ENCODE results near the gene ADAMTS16.
"Not testable (repeated sequence)": the region's sequence is repeated elsewhere in the genome, so short reads cannot be mapped to it uniquely, and the experiment has no call there.

ADAMTS16 gene, protein sequence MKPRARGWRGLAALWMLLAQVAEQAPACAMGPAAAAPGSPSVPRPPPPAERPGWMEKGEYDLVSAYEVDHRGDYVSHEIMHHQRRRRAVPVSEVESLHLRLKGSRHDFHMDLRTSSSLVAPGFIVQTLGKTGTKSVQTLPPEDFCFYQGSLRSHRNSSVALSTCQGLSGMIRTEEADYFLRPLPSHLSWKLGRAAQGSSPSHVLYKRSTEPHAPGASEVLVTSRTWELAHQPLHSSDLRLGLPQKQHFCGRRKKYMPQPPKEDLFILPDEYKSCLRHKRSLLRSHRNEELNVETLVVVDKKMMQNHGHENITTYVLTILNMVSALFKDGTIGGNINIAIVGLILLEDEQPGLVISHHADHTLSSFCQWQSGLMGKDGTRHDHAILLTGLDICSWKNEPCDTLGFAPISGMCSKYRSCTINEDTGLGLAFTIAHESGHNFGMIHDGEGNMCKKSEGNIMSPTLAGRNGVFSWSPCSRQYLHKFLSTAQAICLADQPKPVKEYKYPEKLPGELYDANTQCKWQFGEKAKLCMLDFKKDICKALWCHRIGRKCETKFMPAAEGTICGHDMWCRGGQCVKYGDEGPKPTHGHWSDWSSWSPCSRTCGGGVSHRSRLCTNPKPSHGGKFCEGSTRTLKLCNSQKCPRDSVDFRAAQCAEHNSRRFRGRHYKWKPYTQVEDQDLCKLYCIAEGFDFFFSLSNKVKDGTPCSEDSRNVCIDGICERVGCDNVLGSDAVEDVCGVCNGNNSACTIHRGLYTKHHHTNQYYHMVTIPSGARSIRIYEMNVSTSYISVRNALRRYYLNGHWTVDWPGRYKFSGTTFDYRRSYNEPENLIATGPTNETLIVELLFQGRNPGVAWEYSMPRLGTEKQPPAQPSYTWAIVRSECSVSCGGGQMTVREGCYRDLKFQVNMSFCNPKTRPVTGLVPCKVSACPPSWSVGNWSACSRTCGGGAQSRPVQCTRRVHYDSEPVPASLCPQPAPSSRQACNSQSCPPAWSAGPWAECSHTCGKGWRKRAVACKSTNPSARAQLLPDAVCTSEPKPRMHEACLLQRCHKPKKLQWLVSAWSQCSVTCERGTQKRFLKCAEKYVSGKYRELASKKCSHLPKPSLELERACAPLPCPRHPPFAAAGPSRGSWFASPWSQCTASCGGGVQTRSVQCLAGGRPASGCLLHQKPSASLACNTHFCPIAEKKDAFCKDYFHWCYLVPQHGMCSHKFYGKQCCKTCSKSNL

DNA sequence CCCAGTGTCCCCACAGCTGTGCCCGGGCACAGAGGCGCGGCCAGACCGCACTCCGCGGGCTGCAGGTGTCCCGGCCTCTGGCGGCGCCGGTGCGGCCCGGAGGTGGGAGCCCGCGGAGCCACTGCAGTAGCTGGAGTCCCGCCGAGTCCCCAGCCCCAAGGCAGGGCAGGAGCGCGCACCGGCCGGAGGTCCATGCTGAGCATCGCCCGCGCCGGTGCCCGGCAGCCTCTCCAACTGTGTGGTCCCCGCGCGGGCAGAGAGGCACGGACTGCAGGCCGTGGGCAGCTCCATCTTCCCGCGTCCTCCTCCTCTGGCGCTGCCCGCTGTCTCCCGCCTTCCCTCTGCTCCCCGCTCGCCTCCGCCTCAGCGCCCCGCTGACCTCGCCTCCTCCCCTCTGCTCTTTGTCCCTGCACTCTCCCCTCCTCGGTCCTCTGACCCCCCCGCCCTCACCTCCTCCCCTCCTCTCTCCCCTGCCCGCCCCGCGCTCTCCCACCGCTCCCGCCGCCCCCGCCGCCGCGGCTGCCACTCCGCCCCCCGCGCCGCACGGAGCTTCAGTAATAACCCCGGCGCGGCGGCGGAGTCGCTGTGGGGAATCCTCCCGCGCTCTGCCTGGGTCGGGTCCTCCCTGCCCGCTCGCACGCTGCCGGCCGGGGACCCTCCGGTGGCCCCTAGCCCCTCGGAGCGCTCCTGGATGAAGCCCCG, at the start of gene ADAMTS16:
TSS of gene ADAMTS16 (plus strand) at position 554 of the 702 bp plus-strand sequence. CDS start at position 692, 138 bp downstream.
- no peak for DNase-seq

DNA sequence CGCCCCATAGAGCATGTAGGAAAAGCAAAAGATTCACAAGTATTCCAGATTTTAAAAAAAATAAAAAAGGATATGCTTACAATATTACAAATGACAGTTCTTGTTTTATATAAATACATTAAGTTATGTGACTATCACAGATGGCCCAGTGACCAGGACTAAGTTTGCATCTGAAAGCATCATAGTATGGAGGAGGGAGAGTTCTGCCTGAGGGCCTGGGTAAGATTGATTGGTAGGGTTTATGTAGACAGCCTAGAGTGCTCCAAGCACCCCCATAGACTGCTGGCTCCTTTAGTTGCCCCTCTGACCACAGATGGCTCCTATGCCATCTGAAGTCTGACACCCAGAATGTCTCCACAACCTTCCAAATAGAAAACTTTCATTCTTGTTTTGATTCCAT, 48.0 kb upstream of the ADAMTS16 start:
- no peak for DNase-seq

DNA sequence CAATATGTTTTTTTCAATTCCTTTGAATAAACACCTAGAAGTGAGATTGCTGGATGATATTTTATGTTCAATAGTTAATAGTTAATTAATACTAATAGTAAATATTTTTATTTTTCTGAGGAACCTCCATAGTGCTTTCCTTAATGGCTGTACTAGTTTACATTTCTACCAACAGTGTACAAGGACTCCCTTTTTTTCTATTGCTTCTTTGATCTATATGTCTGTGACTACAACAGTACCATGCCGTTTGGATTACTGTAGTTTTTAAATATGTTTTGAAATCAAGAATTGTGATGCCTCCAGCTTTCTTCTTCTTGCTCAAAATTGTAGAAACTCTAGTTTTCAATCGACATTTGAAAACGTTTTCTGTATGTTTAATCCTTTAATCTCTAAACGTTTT, 39.5 kb upstream of the ADAMTS16 start:
- DNase-seq, result no peak

DNA sequence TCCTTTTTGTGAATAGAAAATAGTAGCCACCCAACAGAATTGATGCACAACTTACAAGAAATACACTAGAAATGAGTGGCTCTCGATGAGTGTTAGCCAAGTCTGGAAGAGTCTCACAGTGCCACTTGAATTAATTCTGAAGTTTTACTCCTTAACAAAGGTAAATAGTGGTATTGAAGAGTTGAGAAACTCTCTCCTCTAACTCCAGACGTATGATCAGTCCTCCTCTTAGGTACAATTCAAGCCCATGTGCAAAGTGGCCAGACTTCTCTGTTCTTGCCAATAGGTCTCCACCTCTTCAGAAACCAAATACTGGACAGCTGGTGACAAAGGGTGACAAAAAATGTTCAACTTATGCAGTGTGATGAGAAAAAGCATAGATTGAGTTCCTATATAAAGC, 38.5 kb upstream of the ADAMTS16 start:
- no peak for DNase-seq

DNA sequence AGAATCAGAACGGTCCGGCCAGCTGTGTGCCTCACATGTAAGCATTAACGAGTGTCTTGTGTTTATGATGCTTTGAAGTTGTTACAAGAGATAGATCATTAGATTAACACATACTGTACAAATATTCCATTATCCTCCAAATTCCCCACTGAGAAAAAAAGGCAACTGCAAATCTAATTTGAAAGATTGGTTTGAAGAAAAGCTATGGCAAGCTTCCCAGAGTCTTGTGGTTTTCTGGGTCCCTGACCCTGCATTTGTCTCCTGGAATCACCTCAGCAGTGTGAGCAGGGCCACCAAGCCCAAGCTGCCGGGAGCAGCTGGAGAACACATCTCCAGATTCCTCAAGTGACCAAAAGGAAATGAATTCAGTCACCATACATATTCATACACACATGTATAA, 36.9 kb upstream of the ADAMTS16 start:
- no peak for DNase-seq

DNA sequence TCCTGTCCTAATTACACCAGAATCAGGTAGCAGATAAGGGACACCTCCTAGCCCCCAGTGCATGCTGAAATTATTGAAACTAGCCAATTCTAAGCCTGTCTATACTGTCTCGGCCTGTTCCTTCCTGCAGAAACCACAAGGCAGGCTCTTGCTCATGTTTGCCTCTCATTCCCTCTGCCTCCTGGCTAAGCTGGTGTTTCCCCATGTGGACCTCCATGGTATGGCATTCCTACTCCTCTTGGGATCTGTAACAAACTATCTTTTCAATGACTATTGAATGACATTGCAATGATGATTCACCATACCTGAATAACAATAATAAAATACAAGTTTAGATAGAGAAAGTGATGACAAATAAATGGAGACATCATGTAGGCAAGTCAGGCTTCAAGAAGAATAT, 35.6 kb upstream of the ADAMTS16 start:
- no peak for DNase-seq

DNA sequence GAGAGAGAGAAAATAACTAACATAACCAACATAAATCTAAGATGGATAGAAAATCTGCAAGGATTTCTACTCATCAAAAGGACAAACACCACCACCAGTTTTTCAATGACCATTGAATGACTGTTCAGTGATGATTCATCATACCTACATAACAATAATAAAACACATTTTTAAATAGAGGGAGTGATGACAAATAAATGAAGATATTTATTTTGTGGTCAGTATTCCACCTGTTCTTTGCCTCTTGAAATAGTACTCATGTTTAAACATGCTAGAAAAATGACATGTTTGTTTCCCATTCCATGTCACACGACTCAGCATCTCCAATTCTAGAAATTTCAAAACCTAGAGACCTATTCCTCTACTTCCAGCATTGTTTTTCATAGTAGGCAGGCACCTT, 34.6 kb upstream of the ADAMTS16 start:
- no peak for DNase-seq

DNA sequence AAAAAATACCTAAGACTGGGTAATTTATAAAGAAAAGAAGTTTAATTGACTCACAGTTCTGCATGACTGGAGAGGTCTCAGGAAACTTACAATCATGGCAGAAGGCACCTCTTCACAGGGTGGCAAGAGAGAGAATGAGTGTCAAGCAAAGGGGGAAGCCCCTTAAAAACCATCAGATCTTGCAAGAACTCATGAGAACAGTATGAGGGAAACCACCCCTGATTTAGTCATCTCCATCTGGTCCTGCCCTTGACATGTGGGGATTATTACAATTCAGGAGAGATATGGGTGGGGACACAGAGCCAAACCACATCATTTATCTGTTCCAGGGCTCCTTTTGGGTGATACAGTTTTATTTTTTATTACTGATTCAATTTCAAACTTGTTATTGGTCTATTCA, 23.2 kb upstream of the ADAMTS16 start:
- no peak for DNase-seq

DNA sequence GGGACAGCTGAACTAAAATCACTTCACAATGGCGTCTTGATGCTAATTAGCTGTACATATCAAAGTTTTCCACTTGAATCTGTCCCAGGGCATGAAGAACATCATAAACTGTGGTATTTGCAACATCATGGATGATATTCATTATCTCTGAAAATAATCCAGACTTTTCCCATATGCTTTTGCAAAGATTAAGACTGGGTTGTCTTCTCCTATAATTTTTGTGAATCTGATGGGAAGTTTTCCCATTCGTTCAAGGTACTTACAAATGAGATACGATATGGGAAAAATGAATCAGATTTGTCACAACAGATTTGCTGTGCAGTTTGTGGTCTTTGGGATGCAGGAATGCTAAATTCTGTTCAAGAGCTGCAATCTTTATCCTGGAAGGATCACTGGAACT, 17.4 kb upstream of the ADAMTS16 start:
- DNase-seq, result no peak

DNA sequence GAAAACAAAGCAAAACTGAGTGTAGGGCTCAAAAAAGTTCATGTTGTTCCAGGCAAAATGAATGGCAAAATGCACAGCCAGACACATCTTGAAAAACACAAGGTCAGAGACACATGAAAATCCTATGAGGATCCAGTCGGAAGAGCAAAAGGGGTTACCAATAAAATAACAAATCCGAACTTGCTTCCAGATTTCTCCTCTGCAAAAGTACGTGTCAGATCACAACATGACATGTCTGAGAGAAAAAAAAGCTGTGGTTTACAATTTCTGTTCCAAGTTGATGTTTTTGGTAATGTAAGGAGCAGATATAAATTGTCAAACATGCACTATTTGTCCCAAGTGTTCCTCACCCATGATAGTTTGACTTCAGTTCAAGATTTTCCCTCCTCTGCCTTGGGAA, 15.9 kb upstream of the ADAMTS16 start:
- DNase-seq, result no peak

DNA sequence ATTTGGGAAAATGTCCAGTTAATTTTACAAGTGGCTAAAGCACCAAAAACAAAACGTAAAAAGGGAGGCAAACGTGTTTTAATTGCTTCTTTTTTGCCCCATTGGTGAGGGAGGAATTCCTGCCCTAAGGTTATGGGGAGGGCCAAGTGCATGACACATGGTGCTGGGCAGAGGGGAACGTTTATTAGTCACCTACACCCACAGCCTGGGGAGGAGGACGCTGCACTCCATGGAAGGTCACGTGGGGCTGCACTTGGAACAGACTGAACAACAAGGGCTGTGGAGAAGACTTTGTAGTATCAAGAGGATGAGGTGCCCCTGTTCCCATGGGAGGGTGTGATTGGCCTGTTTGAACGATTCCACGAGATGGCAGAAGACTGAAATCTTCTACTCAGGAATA, 13.7 kb upstream of the ADAMTS16 start:
- DNase-seq, result no peak

DNA sequence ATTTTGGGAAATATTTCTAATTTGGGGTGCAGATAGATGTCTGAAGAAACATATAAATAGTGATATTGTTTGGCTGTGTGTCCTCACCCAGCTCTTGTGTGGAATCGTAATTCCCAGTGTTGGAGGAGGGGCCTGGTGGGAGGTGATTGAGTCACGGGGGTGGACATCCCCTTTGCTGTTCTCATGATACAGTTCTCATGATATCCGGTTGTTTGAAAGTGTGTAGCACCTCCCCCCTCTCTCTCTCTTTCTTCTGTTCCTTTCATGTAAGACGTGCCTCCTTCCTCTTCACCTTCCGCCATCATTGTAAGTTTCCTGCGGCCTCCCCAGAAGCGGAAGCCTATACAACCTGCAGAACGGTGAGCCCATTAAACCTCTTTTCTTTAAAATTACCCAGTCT, 11.4 kb upstream of the ADAMTS16 start:
- DNase-seq, result no peak

DNA sequence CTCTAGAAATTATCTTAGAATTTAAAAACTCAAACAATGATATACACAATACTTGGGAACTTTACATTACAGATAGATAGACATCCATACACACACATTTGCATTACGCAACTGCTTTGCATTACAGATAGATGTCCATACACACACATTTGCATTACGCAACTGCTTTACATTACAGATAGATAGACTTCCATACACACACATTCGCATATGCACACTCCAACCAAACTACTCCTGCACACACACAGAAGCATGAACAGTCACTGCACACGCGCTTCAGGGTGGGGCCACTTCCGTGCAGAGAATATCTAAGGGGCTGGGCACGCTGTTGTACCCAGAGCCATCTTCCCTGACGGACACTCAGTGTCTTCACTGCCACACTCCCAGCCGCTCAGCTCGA, 7.9 kb upstream of the ADAMTS16 start:
- DNase-seq, result no peak

DNA sequence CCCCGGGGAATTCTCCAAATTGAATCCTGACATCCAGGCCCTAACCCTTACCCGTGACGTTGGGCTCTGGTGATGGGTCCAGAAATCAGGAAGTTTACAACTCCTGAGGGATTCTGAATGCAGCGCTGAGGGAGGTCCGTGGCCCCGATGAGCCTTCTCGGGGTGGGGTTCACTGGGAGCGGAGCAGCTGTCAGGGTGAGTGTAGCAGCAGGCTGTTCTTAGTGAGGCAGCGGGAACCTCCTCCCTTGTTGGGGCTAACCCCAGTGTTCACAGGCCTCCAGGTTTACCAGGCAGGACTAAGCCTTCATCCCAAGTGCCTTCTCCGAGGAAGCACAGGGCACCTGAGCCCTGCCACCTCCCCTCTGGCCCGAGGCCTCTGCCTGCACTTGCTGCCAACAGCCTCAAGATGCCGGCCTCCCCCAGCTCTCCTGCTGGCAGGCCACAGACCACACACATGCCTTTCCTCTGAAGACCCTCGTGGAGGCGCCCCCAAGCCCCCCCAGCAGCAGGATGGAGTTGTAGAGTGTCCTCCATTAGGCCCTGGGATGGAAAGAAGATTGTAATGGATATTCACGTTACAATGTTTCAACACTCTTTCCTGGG, 7.3 kb upstream of the ADAMTS16 start:
- DNase-seq, result no peak

DNA sequence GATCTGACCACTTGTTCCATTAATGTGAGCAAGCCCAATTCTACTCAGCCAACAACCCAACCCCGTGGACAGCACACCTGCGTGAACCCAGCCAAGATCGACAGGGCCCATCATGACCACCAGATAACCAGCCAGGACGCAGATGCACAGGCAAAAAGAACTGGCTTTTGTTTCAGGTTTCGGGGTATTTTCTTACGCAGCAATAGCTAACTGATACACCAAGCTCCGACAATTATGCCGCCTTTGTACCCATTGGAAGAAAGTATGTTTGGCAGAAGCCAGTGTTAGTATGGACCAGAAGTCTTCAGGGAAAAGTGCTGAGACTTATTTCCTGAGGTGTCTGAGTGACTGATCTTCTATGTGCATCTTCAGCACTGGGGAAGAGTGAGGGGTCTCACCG, 6.0 kb upstream of the ADAMTS16 start:
- DNase-seq, result no peak

DNA sequence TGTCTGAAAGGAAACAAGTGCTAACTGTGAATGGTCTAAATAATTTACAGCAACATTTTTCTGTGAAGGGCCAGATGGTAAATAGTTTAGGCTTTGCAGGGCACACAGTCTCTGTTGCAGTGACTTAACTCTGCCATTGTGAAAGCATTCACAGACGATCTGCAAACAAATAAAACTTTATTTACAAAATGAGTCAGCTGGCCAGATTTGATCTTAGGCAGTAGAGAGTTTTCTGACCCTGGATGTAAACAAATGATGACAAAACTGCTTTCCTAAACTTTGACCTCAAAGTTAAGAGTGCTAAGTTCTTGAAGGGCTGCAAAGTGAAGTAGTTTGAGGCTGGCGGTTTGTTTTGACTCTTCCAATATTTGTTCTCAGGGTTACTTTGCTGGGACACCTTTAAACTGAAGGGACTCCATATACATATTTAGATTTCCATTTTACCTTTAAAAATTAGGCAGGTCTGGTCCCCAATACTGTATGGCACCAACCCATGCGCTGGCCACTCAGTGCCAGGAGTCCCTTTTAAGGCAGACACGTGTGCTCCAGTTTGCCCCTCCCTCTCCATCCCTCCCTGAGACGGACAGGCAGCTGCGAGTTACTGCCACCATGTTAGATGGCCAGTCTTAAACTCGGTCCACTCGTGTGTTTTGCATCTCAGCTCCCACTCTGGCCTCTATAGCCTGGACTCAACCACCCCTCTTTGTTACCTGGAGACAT, 4.0 kb upstream of the ADAMTS16 start:
- DNase-seq, result no peak

DNA sequence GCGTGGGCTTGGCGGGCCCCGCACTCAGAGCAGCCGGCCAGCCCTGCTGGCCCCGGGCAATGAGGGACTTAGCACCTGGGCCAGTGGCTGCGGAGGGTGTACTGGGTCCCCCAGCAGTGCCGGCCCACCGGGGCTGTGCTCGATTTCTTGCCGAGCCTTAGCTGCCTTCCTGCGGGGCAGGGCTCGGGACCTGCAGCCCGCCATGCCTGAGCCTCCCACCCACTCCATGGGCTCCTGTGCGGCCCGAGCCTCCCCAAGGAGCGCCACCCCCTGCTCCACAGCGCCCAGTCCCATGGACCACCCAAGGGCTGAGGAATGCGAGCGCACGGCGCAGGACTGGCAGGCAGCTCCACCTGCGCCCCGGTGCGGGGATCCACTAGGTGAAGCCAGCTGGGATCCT, 2.3 kb upstream of the ADAMTS16 start:
- not testable (repeated sequence) for DNase-seq

DNA sequence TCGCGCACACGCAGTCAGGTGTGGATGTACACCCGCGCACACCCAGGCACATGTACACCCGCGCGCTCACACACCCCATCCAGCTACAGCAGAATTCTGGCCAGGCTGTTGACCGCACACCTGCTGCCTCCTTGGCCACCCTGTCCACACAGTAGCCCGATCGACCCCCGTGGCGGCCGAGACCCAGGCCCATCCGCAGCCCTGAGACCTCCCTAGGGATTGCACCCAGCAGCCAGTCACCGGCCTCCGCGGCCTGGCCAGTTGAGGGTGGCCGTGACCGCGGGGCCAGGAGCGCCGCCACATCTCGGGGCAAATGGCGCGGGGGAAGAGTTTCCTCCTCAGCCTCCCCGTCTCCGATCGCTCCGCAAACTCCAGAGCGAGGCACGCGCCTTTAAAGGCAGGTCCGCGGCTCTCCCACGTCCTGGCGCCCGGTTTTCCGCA, 774 bp upstream of the ADAMTS16 start:
- DNase-seq, result no peak

DNA sequence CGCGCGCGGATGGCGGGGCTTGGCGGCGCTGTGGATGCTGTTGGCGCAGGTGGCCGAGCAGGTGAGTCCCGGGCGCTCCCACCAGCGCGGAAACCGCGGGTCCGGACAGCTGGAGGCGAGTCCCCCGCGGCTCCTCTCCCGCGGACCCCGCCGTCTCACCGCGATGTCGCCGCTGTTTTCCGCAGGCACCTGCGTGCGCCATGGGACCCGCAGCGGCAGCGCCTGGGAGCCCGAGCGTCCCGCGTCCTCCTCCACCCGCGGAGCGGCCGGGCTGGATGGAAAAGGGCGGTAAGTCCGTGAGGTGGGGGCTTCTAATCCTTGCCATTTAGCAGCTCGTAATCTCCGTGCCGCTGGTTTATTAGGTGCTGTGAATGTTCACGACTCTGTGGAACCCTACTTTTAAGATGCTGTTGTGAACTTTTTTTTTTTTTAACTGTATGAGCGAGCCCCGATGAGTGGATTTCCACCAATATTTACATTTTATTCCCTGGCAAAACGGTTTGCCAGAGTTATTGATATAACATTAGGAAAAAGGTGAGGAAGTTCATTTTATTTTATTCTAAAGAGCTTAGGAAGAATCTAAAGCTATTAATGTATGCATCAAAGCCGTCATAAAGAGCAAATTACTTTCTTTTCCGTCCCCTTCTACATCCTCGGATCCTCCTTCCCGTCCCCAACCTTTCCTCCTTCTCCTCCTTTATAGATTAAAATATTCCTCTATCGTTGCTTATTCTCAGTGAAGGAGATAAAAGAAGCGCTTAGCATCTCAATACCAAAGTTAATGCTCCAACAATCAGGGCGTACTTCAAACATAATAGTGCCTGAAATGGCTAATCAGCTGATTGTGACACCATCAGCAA, 579 bp downstream of the ADAMTS16 start:
- DNase-seq, result no peak

DNA sequence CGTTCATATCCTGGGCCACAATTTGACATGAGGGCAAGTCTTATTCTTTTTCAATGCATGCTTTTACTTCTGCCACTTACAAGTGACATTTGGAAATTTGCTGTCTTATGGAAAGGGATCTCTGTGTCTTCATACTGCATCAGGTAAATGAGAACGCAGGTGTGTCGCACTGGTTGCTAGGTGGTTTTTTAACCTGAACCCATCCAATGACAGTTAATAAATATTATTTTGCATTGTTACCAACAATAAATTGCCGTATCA, 1.1 kb downstream of the ADAMTS16 start:
- no peak for DNase-seq
